Thoracic aorta (tissue), 2 donors: ENCODE data around the gene LOXL4. TPM values are rescaled to one million over a fixed set of nuclear protein-coding genes. Genes with fewer than 3 reads are reported as not detected.

Experiments
- ATAC-seq: fragments of 150-250 bp; one replicate; pipeline ENCODE4 v1.8.0; 2017; ENCODE audit warnings: low read depth; ENCODE audit not compliant: insufficient number of reproducible peaks, low FRiP score
- DNase-seq: peaks from one replicate; pipeline ENCODE4 v3.0.0-alpha.2; 2020; ENCODE audit warnings: low spot score
- H3K27ac ChIP-seq, 2 donors: fragments of 200-600 bp; sonication (generic); 1 replicate in 1 of 2; 2 replicates in 1 of 2; pipeline ENCODE4 v1.5.1; 2016; ENCODE audit warnings: mild to moderate bottlenecking in 2 of 2, moderate library complexity in 2 of 2
- H3K27me3 ChIP-seq: fragments of 200-600 bp; sonication (generic); replicated peaks from 2 replicates; pipeline ENCODE4 v1.6.0; 2016; ENCODE audit warnings: mild to moderate bottlenecking; ENCODE audit not compliant: insufficient read depth
- H3K36me3 ChIP-seq: fragments of 200-600 bp; sonication (generic); one replicate; pipeline ENCODE4 v1.5.1; 2016
- H3K4me1 ChIP-seq, 2 donors: fragments of 200-600 bp; sonication (generic); 1 replicate in 1 of 2; 2 replicates in 1 of 2; pipeline versions ENCODE4 v1.5.1 to v1.6.0; 2016; ENCODE audit warnings: low read depth in 2 of 2, mild to moderate bottlenecking in 1 of 2; ENCODE audit not compliant: control insufficient read depth in 1 of 2
- H3K4me3 ChIP-seq: fragments of 200-600 bp; sonication (generic); 2 replicates; pipeline ENCODE4 v1.5.1; 2016; ENCODE audit warnings: mild to moderate bottlenecking
- H3K9me3 ChIP-seq: fragments of 200-600 bp; sonication (generic); 2 replicates; pipeline ENCODE4 v1.5.1; 2016
- total RNA-seq, 2 donors: library from RNA; depleted of rRNA; stranded (reverse); fragments of >200 nt; gene quantifications; one replicate each; pipeline versions ENCODE4 v1.1.0 to v1.2.3, GENCODE V29; 2016
- TF ChIP-seq, protein P1 (sequence below): fragments of 200-600 bp; sonication (generic); IDR thresholded peaks from one replicate; pipeline ENCODE4 v1.5.1; 2019; ENCODE audit warnings: antibody characterized with exemption

Gene LOXL4
- total RNA-seq, 2 donors from 2014 or later = 15.4 to 24.5 TPM

DNA sequence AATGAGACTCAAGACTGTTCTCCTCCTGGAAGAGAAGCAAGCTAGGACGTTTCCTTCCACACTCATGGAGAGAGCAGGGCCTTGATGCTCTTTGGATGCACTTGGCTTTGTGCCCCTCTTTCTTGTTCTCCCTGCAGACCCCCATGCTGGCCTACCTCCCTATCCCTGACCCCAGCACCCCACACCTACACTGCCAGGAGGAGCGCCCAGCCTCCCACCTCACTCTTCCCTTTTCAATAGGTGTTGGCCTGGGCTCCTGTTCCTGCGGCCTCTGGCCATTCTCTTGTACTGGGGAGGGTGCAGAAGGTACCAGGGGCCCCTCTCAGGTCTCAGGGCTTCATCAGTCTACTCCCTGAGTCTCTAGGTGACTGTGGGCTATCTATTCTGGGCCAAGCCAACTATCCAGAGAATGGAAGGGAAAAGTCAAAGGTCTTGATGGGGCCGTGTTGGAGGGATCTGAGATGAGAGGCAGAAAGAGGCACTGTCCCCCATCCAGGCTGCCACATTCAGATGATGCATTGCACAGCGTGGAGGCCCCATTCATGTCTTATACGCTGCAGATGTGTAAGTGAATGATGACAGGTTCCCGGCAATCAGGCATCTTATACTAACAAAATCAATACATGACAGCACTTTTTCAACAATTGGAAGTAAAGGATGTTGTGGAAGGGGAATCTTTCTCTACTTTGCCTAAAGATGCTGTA lies 32.7 kb upstream of the LOXL4 start:
- Histone ChIP-seq H3K36me3 (no peaks in the 10 kb centered on the region), H3K27ac (no peak overlapping the region), H3K27me3 (no peaks in the 10 kb centered on the region), H3K9me3 (no peaks in the 10 kb centered on the region), H3K4me3 (no peak overlapping the region), H3K4me1 (peaks cover 0 to 7% of the 10 kb centered on the region in 2 donors)
- no peak for ATAC-seq
- TF ChIP-seq, protein P1, sequence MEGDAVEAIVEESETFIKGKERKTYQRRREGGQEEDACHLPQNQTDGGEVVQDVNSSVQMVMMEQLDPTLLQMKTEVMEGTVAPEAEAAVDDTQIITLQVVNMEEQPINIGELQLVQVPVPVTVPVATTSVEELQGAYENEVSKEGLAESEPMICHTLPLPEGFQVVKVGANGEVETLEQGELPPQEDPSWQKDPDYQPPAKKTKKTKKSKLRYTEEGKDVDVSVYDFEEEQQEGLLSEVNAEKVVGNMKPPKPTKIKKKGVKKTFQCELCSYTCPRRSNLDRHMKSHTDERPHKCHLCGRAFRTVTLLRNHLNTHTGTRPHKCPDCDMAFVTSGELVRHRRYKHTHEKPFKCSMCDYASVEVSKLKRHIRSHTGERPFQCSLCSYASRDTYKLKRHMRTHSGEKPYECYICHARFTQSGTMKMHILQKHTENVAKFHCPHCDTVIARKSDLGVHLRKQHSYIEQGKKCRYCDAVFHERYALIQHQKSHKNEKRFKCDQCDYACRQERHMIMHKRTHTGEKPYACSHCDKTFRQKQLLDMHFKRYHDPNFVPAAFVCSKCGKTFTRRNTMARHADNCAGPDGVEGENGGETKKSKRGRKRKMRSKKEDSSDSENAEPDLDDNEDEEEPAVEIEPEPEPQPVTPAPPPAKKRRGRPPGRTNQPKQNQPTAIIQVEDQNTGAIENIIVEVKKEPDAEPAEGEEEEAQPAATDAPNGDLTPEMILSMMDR = no peak
- DNase-seq = no peak

DNA sequence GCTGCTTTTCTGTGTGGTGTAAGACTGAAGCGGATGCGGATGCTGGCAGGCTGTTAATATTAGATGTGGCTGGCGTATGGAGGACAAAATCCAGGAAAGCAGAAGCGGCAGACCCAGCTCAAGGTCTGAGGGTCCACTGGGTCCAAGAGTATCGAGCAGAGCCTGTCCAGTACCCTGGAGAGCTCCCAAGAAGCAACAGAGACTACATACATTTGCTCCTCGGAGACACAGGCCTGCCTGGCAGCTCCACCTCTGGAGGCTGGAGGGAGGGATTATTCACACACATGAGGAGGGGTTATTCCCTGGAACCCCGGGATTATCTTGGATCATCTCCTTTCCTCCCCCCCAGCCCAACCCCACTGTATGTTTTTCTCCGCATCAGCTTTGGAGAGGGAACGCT lies 31.3 kb upstream of the LOXL4 start:
- DNase-seq (no peak), ATAC-seq (no peak)
- TF ChIP-seq, protein P1 = no peak
- Histone ChIP-seq H3K36me3 (no peaks in the 10 kb centered on the region), H3K4me1 (peaks cover 4 to 14% of the 10 kb centered on the region in 2 donors), H3K9me3 (no peaks in the 10 kb centered on the region), H3K27ac (no peak overlapping the region), H3K4me3 (no peak overlapping the region), H3K27me3 (no peaks in the 10 kb centered on the region)

DNA sequence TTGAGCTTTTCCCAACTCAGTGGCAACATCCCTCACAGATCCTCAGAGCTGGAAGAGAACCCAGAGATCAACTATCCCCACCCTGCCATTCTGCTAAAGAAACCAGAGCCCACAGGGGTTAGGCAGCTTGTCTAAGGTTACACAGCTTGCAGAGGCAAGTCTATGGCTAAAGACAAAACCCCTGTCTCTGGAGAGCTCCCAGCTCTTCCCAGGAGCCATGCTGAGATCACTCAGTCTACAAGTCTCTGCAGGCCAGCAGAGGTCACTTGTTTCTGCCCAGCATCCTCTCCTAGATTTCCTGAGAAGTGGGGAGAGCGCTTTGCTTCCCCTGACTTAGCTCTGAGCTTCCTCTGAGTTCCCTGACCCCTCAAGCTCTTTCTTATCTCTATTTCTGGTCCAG lies 28.5 kb upstream of the LOXL4 start:
- Histone ChIP-seq H3K4me1 (peaks cover 4 to 25% of the 10 kb centered on the region in 2 donors), H3K9me3 (no peaks in the 10 kb centered on the region), H3K4me3 (no peak overlapping the region), H3K27me3 (no peaks in the 10 kb centered on the region), H3K36me3 (no peaks in the 10 kb centered on the region), H3K27ac (no peak overlapping the region)
- TF ChIP-seq, protein P1 = no peak
- ATAC-seq (no peak), DNase-seq (no peak)

DNA sequence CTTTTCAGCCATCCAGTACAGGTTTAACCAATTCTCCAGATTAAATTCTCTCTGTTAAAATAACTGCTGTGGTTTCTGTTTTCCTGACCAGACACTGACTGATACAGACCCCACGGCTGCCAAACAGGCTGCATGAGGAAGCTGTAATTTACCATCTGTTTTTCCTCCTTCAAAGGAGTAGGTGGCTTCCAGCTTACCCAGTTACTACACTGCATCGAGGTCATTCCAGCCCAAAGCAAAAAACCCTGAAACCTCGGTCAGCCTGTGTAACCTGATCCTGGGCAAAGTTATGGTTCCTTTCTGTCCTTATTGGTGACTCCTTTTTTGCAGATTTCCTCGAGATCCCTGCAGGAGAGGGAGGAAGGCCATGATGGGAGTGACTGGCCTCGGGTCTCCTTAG lies 27.9 kb upstream of the LOXL4 start:
- ATAC-seq = no peak
- DNase-seq = no peak
- Histone ChIP-seq H3K27ac (peak overlapping the region; percentile 34 to 37), H3K36me3 (no peaks in the 10 kb centered on the region), H3K4me1 (peaks cover 4 to 25% of the 10 kb centered on the region in 2 donors), H3K27me3 (no peaks in the 10 kb centered on the region), H3K9me3 (no peaks in the 10 kb centered on the region), H3K4me3 (peak overlapping the region; percentile 38)
- TF ChIP-seq, protein P1 = no peak

DNA sequence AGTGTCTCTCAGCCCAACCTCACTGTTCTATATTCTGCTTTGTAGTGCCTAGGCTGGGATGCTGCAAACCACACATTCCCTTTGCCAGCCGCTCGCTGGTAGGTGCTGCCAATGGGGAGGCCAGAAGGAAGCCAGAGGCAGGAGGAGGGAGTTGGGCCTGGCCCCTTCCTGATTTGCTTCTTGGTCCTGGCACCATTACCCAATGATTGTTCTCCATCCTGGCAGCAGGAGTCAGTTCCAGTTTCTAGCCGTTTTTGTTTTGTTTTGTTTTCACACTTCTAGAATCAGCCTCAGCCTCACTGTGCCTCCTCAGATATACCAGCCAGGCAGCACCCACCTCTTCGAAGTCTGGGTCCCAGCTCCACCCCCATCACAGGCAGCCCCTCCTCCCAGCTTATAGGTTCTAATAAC lies 27.4 kb upstream of the LOXL4 start:
- DNase-seq (no peak), ATAC-seq (no peak)
- Histone ChIP-seq H3K27me3 (no peaks in the 10 kb centered on the region), H3K9me3 (no peaks in the 10 kb centered on the region), H3K4me3 (peak overlapping the region; percentile 38), H3K27ac (peak overlapping the region; percentile 34 to 37), H3K4me1 (peaks cover 4 to 25% of the 10 kb centered on the region in 2 donors), H3K36me3 (no peaks in the 10 kb centered on the region)
- TF ChIP-seq, protein P1 = no peak
